SK-N-SH (cell line): Measurements from ENCODE around the gene MIF4GD. TPM values are rescaled to one million over a fixed set of nuclear protein-coding genes. Genes with fewer than 3 reads are reported as not detected.

Experiments
- CTCF ChIA-PET: fragments of 300-600, 350-600 bp; formaldehyde crosslinking; extraction: SDS; loops from one replicate; lab custom pipeline; 2021; lab: Yijun Ruan, JAX
- POLR2A ChIA-PET: fragments of 350-600 bp; sonication (Branson Sonifier 250); formaldehyde crosslinking; extraction: SDS; loops from one replicate; lab custom pipeline; 2020; ENCODE audit warnings: antibody characterized with exemption, inconsistent platforms; lab: Yijun Ruan, JAX
- DNase-seq: peaks from one replicate; pipeline ENCODE4 v3.0.0; 2012
- H2AFZ ChIP-seq: fragments of 200-600 bp; sonication (generic); 2 replicates; pipeline ENCODE4 v1.8.1; 2016; ENCODE audit warnings: antibody characterized with exemption, mild to moderate bottlenecking, low read depth
- H3F3A ChIP-seq: fragments of 200-600 bp; sonication (generic); replicated peaks from 2 replicates; pipeline ENCODE3; 2016; ENCODE audit warnings: antibody characterized with exemption, mild to moderate bottlenecking; ENCODE audit not compliant: insufficient read depth
- H3K27ac ChIP-seq, 2 experiments: fragments of 200-500 bp in 1 of 2; fragments of 200-600 bp in 1 of 2; sonication (Bioruptor generic) in 1 of 2; sonication (generic), shearing (Covaris generic) in 1 of 2; 2 replicates each; pipeline versions ENCODE4 v1.5.1 to v1.6.1; 2014 to 2016; ENCODE audit warnings: low read depth in 2 of 2, inconsistent platforms in 1 of 2, low read length in 1 of 2, mild to moderate bottlenecking in 1 of 2, mixed read lengths in 1 of 2
- H3K27me3 ChIP-seq: fragments of 200-600 bp; sonication (generic), shearing (Covaris generic); 2 replicates; pipeline ENCODE4 v1.6.1; 2016; ENCODE audit warnings: mixed run types; ENCODE audit not compliant: insufficient read depth
- H3K36me3 ChIP-seq, 2 experiments: fragments of 200-500 bp in 1 of 2; fragments of 200-600 bp in 1 of 2; sonication (Bioruptor generic) in 1 of 2; sonication (generic) in 1 of 2; replicated peaks in 1 of 2; 2 replicates each; pipeline versions ENCODE3 to v1.5.1; 2014 to 2016; ENCODE audit warnings: low read length in 1 of 2, mild to moderate bottlenecking in 1 of 2; ENCODE audit not compliant: insufficient read depth in 2 of 2, control insufficient read depth in 1 of 2
- H3K4me1 ChIP-seq, 2 experiments: fragments of 200-500 bp in 1 of 2; fragments of 200-600 bp in 1 of 2; sonication (Bioruptor generic) in 1 of 2; sonication (generic), shearing (Covaris generic) in 1 of 2; 2 replicates each; pipeline versions ENCODE4 v1.5.1 to v1.6.1; 2014 to 2016; ENCODE audit warnings: low read depth in 1 of 2, low read length in 1 of 2, mixed run types in 1 of 2; ENCODE audit not compliant: insufficient read depth in 2 of 2, control insufficient read depth in 1 of 2
- H3K4me2 ChIP-seq: fragments of 200-600 bp; sonication (generic), shearing (Covaris generic); 2 replicates; pipeline ENCODE4 v1.6.1; 2017; ENCODE audit warnings: mixed run types
- H3K4me3 ChIP-seq, 2 experiments: fragments of 200-500 bp in 1 of 2; fragments of 200-600 bp in 1 of 2; sonication (Bioruptor generic) in 1 of 2; sonication (generic), shearing (Covaris generic) in 1 of 2; 2 replicates each; pipeline versions ENCODE4 v1.5.1 to v1.8.1; 2014 to 2016; ENCODE audit warnings: low read depth in 2 of 2, inconsistent platforms in 1 of 2, low read length in 1 of 2, mild to moderate bottlenecking in 1 of 2, mixed read lengths in 1 of 2, moderate library complexity in 1 of 2
- H3K79me2 ChIP-seq: fragments of 200-600 bp; sonication (generic); 2 replicates; pipeline ENCODE4 v1.8.1; 2017; ENCODE audit warnings: mild to moderate bottlenecking; ENCODE audit not compliant: insufficient read depth
- H3K9ac ChIP-seq: fragments of 200-600 bp; sonication (generic); 2 replicates; pipeline ENCODE4 v1.6.1; 2017; ENCODE audit warnings: mixed run types
- H3K9me2 ChIP-seq: fragments of 200-600 bp; sonication (generic); 2 replicates; pipeline ENCODE4 v1.6.1; 2017; ENCODE audit warnings: mixed run types
- H3K9me3 ChIP-seq: fragments of 200-600 bp; sonication (generic); 2 replicates; pipeline ENCODE4 v1.6.1; 2017; ENCODE audit warnings: mixed run types, mild to moderate bottlenecking, moderate library complexity
- H4K20me1 ChIP-seq: fragments of 200-600 bp; sonication (generic); 2 replicates; pipeline ENCODE4 v1.6.1; 2017; ENCODE audit warnings: mild to moderate bottlenecking, mixed run types; ENCODE audit not compliant: insufficient read depth
- CHD2 ChIP-seq: fragments of 150-350 bp; IDR thresholded peaks from 2 replicates; pipeline ENCODE4 v1.6.1; 2018; ENCODE audit warnings: low read length; ENCODE audit not compliant: partially characterized antibody
- GATA2 ChIP-seq: sonication (generic); formaldehyde crosslinking; IDR thresholded peaks from 2 replicates; pipeline ENCODE4 v1.5.0; 2020; ENCODE audit warnings: mild to moderate bottlenecking, missing genetic modification reagents
- MXI1 ChIP-seq: IDR thresholded peaks from 2 replicates; pipeline ENCODE4 v1.6.1; 2012; ENCODE audit warnings: mild to moderate bottlenecking, low read depth, low read length, improper control_type of control experiment
- NFIC ChIP-seq: IDR thresholded peaks from 2 replicates; pipeline ENCODE4 v1.4.0; 2012; ENCODE audit warnings: borderline replicate concordance
- RFX5 ChIP-seq: IDR thresholded peaks from 2 replicates; pipeline ENCODE4 v1.6.1; 2012; ENCODE audit warnings: mild to moderate bottlenecking, improper control_type of control experiment, low read length
- RXRA ChIP-seq: IDR thresholded peaks from 2 replicates; pipeline ENCODE4 v1.4.0; 2012; ENCODE audit warnings: low read depth, mild to moderate bottlenecking, borderline replicate concordance
- SMC3 ChIP-seq: IDR thresholded peaks from 2 replicates; pipeline ENCODE4 v1.6.1; 2012; ENCODE audit warnings: low read depth, low read length, improper control_type of control experiment
- TCF12 ChIP-seq: IDR thresholded peaks from 2 replicates; pipeline ENCODE4 v1.4.0; 2012
- YY1 ChIP-seq: IDR thresholded peaks from 2 replicates; pipeline ENCODE4 v1.4.0; 2012; ENCODE audit warnings: low read depth, mild to moderate bottlenecking
- WGBS: methylation state at CpG from one replicate; pipeline ENCODE4 v1.1.6; 2017; ENCODE audit warnings: low lambda C conversion rate; 5-methylcytosine and 5-hydroxymethylcytosine counted together
- polyA plus RNA-seq, 3 experiments: library from polyadenylated mRNA; depleted of rRNA; stranded (reverse); fragments of >200 nt; gene quantifications; 2 replicates each; pipeline ENCODE4 v1.2.3, GENCODE V29; 2012
- TF ChIP-seq, protein P1 (sequence below): IDR thresholded peaks from 2 replicates; pipeline ENCODE4 v1.4.0; 2012; ENCODE audit warnings: low read depth
- TF ChIP-seq, protein P2 (sequence below): fragments of 150-350 bp; IDR thresholded peaks from 2 replicates; pipeline ENCODE4 v1.6.1; 2016; ENCODE audit warnings: mild to moderate bottlenecking, low read depth, low read length
- TF ChIP-seq, protein P3 (sequence below): IDR thresholded peaks from 2 replicates; pipeline ENCODE4 v1.4.0; 2012; ENCODE audit warnings: low read depth, borderline replicate concordance

The MIF4GD gene
- polyA plus RNA-seq, 1 of the 3 experiments (the other 2 are of a cell fraction), result 65.4 TPM

DNA sequence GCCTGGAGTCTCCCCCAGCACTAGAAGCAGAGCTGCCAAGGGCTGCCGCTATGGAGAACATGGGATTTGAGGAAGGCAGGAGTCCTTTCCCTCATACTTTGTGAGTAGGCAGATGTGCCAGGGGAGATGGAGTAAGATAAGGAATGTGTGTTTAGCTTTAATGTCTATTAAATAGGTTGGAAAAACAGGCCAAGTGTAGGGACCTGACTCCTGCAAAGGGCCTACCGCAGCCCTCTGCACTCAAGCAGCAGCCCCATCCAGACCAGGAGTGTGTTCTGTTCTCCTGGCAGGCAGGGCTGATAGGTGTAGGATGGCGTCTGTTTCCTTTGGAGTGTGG is 1.8 kb upstream of the MIF4GD start:
- peaks cover 9% of the 10 kb centered on the region for H3K79me2 ChIP-seq
- H3K9me3 ChIP-seq, result no peaks in the 10 kb centered on the region
- no peak overlapping the region for H3K9ac ChIP-seq
- H3K4me3 ChIP-seq, result no peak overlapping the region; a peak in 1 of 4 replicates
- no peaks in the 10 kb centered on the region for H4K20me1 ChIP-seq
- no peak for DNase-seq
- CTCF ChIA-PET, result interaction anchor here (1.0 to 6.8 kb wide), 19 partner anchors 11 to 366 kb away, joined by 3 to 102 read pairs (median 4); partner anchors contain the start of genes GGA3, MRPS7 and SLC25A19
- H3K27ac ChIP-seq, result peak overlapping the region; percentile 5 to 97; a peak in 3 of 4 replicates
- peak overlapping the region; percentile 100 for H3K4me2 ChIP-seq
- TF ChIP-seq, protein P1, sequence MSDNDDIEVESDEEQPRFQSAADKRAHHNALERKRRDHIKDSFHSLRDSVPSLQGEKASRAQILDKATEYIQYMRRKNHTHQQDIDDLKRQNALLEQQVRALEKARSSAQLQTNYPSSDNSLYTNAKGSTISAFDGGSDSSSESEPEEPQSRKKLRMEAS, result no peak
- TF ChIP-seq, protein P2, sequence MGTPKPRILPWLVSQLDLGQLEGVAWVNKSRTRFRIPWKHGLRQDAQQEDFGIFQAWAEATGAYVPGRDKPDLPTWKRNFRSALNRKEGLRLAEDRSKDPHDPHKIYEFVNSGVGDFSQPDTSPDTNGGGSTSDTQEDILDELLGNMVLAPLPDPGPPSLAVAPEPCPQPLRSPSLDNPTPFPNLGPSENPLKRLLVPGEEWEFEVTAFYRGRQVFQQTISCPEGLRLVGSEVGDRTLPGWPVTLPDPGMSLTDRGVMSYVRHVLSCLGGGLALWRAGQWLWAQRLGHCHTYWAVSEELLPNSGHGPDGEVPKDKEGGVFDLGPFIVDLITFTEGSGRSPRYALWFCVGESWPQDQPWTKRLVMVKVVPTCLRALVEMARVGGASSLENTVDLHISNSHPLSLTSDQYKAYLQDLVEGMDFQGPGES, result no peak
- TF ChIP-seq GATA2 (peak; percentile 86), YY1 (no peak), RXRA (no peak), SMC3 (no peak), MXI1 (peak; percentile 74; the same call in 1 of the 2 replicates), CHD2 (peak; percentile 15), RFX5 (no peak), NFIC (no peak), TCF12 (no peak)
- TF ChIP-seq, protein P3, sequence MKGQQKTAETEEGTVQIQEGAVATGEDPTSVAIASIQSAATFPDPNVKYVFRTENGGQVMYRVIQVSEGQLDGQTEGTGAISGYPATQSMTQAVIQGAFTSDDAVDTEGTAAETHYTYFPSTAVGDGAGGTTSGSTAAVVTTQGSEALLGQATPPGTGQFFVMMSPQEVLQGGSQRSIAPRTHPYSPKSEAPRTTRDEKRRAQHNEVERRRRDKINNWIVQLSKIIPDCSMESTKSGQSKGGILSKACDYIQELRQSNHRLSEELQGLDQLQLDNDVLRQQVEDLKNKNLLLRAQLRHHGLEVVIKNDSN, result no peak
- H3K27me3 ChIP-seq, result no peaks in the 10 kb centered on the region
- WGBS, result 63% methylated on average over 3 of the region's 3 CpGs
- peaks cover 24 to 44% of the 10 kb centered on the region in 2 experiments; a peak in 3 of 4 replicates for H3K4me1 ChIP-seq
- POLR2A ChIA-PET, result interaction anchor here (0.7 to 5.3 kb wide), 8 partner anchors 9 to 133 kb away, joined by 3 to 67 read pairs (median 6); partner anchors contain the start of genes GGA3, GRB2, MRPS7 and SLC25A19
- no peak overlapping the region for H2AFZ ChIP-seq
- H3F3A ChIP-seq, result peaks cover 6% of the 10 kb centered on the region
- no peaks in the 10 kb centered on the region for H3K36me3 ChIP-seq
- H3K9me2 ChIP-seq, result no peaks in the 10 kb centered on the region

DNA sequence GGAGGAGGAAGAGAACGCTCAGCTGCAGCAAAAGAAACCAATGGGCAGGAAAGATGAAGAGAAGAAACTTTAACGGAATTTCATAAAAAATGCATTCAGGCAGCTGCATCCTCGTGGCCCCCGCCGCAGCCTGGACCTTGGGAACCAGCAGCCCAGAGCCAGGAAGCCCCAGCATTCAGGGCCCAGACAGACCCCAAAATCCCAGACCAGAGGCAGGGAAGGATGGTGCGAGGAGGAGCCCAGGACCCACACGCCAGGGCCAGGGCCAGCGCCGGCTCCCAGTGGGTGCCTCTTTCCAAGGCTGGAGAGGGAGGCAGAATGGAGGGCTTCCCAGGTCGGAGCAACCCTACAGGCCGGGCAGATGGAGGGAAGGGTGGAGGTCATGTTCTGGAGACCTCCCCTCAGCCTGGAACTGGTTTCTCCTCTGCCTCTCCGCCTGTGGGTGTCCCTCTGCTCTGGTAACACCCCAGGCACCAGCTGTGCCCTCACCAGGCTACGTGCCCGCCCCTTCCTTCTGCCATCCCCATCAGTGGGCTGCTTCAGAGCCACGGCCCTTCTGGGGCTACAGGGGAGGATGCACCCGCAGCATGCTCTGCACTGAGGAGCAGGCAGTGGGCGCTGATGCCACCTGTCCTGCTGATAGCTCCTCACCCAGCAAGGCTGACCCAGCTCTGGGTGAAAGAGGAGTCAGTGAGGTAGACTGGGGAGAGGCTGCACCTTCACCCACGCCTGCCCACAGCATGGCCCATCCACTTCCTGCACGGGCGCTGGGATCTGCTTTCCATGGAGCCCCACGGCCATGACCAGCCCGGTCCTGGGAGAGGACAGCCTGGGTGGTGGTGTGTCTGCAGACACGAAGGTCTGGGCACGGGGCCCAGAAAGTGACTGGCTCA is 1.2 kb upstream of the MIF4GD start:
- ChIA-PET POLR2A (interaction anchor here (0.7 to 5.3 kb wide), 10 partner anchors 10 to 140 kb away, joined by 3 to 67 read pairs (median 7); partner anchors contain the start of genes GGA3, GRB2, MRPS7 and SLC25A19), CTCF (interaction anchor here (1.0 to 6.8 kb wide), 38 partner anchors 11 to 408 kb away, joined by 3 to 102 read pairs (median 4); partner anchors contain the start of genes ATP5PD, GGA3, GRB2 and KCTD2)
- Histone ChIP-seq H3K79me2 (peaks cover 9% of the 10 kb centered on the region), H3K9ac (peak overlapping the region; percentile 83), H3K9me2 (no peaks in the 10 kb centered on the region), H3K9me3 (no peaks in the 10 kb centered on the region), H3K4me3 (peak overlapping the region; percentile 74 to 79), H3K36me3 (peaks cover 0 to 2% of the 10 kb centered on the region in 2 experiments), H3F3A (peaks cover 6% of the 10 kb centered on the region), H2AFZ (peak overlapping the region; percentile 93; the same call in 1 of the 2 replicates), H3K4me2 (peak overlapping the region; percentile 100), H3K4me1 (peaks cover 24 to 44% of the 10 kb centered on the region in 2 experiments; a peak in 3 of 4 replicates), H3K27ac (peak overlapping the region; percentile 5 to 97; a peak in 3 of 4 replicates), H3K27me3 (no peaks in the 10 kb centered on the region), H4K20me1 (no peaks in the 10 kb centered on the region)
- 61% methylated on average over 23 of the region's 24 CpGs for WGBS
- TF ChIP-seq, protein P1, result no peak
- no peak for TF ChIP-seq TCF12
- DNase-seq, result peak; percentile 78
